MCF 10A (cell line): Measurements from ENCODE around the gene SCAF11. TPM values are rescaled to one million over a fixed set of nuclear protein-coding genes. Genes with fewer than 3 reads are reported as not detected.

Source experiments
- BruUV-seq: library from RNA; stranded (reverse); fragments of 400-500 nt; replicated peaks from 2 replicates; lab custom pipeline; 2021; lab: Mats Ljungman, UMichigan
- CTCF ChIA-PET: fragments of 300-600 bp; sonication (Branson Sonifier 250); formaldehyde crosslinking; extraction: SDS; loops from one replicate; lab custom pipeline; 2021; ENCODE audit warnings: antibody characterized with exemption, inconsistent platforms; lab: Yijun Ruan, JAX
- POLR2A ChIA-PET: fragments of 300-600, 350-650 bp; sonication (Branson Sonifier 250); formaldehyde crosslinking; extraction: SDS; loops from one replicate; lab custom pipeline; 2020; ENCODE audit warnings: antibody characterized with exemption, inconsistent platforms; lab: Yijun Ruan, JAX
- DNase-seq: peaks from one replicate; pipeline ENCODE4 v3.0.0-alpha.2; 2018; ENCODE audit not compliant: unreplicated experiment
- H3K27ac Mint-ChIP-seq: one replicate; pipeline ENCODE4 v1.8.0; 2022; ENCODE audit warnings: mild to moderate bottlenecking, low read depth, mixed read lengths; ENCODE audit not compliant: unreplicated experiment
- H3K27me3 Mint-ChIP-seq: one replicate; pipeline ENCODE4 v1.8.0; 2022; ENCODE audit warnings: mixed read lengths; ENCODE audit not compliant: insufficient read depth, unreplicated experiment
- H3K36me3 Mint-ChIP-seq: one replicate; pipeline ENCODE4 v1.8.0; 2022; ENCODE audit warnings: mild to moderate bottlenecking, moderate library complexity, mixed read lengths; ENCODE audit not compliant: insufficient read depth, unreplicated experiment
- H3K4me1 Mint-ChIP-seq: one replicate; pipeline ENCODE4 v1.8.0; 2022; ENCODE audit warnings: mixed read lengths; ENCODE audit not compliant: insufficient read depth, unreplicated experiment
- H3K4me3 Mint-ChIP-seq: one replicate; pipeline ENCODE4 v1.8.0; 2022; ENCODE audit warnings: mild to moderate bottlenecking, moderate library complexity, mixed read lengths; ENCODE audit not compliant: unreplicated experiment
- H3K9me3 Mint-ChIP-seq: one replicate; pipeline ENCODE4 v1.8.0; 2022; ENCODE audit warnings: mixed read lengths; ENCODE audit not compliant: unreplicated experiment
- CTCF ChIP-seq: fragments of 200-600 bp; IDR thresholded peaks from one replicate; pipeline ENCODE4 v1.8.0; 2022; ENCODE audit warnings: antibody characterized with exemption, mild to moderate bottlenecking; ENCODE audit not compliant: unreplicated experiment
- intact Hi-C: fragments of 100-400 bp; cut with micrococcal nuclease; formaldehyde crosslinking; loops from 2 replicates; pipeline ENCODE4 v1.14.1; 2022
- total RNA-seq: library from RNA; stranded (reverse); gene quantifications from 2 replicates; pipeline ENCODE4 v1.2.3, GENCODE V29; 2022

Gene SCAF11
- total RNA-seq, 1 experiment from 2014 or later, result 107 TPM

DNA sequence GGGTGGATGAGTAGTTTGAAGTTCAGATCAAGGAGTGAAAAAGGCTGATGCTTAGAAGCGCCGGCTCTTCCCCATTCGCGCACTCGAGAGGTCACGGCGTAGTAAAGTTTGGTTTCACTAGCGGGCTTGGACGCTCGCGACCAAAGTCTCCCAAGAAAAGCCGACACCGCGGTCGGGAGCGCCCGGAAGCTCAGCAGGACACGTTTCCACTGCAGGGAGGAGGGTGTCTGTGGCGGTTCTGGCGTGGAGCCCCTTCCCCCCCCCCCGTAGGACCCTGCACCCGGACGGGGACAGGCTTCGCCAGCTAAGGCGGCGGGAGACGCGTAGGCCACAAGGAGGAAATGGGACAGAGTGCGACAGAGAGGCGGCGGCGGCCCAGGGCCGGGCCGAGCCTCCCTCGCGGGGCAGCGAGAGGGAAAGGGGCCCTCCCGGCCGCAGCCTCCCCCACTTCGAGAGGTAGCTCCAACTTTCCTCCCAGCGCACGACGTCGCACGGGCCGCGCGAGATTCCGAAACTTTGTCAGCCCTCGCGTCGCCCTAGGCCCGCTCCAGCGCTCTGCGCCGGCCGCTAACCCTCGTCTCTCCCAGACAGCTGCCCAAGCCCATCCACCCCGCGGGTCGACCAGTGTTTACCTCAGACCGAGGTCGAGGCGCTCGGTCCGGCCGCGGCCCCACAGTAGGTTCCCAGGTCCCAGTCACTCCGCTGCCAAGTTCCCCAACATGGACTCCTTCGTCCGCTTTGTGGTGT is 480 bp downstream of the SCAF11 start:
- no peak for TF ChIP-seq CTCF
- Mint-ChIP-seq H3K27me3 (no peaks in the 10 kb centered on the region), H3K4me3 (peak overlapping the region; percentile 91), H3K9me3 (no peaks in the 10 kb centered on the region), H3K27ac (peak overlapping the region; percentile 93), H3K4me1 (peaks cover 39% of the 10 kb centered on the region), H3K36me3 (peaks cover 25% of the 10 kb centered on the region)
- BruUV-seq, result no TSS peak
- DNase-seq, result peak; percentile 66
- ChIA-PET POLR2A (interaction anchor here (0.6 to 4.7 kb wide), 45 partner anchors 9 to 1717 kb away, joined by 3 to 38 read pairs (median 4); partner anchors contain the start of genes ARID2, RPAP3 and SLC38A1), CTCF (interaction anchor here (0.6 to 1.1 kb wide), 7 partner anchors 12 to 383 kb away, joined by 3 to 5 read pairs (median 3); no protein-coding TSS in a partner anchor)
- intact Hi-C loops, result loop anchor here (2.0 to 5.0 kb wide), 6 partner anchors 83 to 687 kb away; partner anchors contain the start of genes ARID2 and SLC38A1

DNA sequence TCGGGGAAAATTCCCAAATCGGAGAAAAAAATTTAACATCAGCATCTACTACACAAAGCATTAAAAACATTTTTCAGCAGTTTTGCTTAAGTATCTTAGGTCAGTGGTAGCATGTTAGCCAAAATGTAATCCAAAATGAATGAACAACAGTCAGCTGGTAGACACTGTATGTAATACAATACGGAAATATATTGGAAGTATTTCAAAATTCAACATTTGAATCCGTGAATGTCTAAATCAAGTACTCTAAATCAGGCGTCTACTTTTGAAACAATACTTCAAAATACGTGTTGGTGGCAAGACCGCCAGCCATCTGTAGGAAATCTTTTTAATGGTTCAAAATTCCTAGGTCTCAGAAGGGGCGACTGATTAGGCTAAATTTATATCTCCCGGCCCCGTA is 1.1 kb downstream of the SCAF11 start:
- ChIA-PET CTCF (interaction anchor here (0.6 to 1.0 kb wide), 3 partner anchors 21 to 1031 kb away, joined by 3 read pairs; no protein-coding TSS in a partner anchor), POLR2A (interaction anchor here (0.6 to 4.7 kb wide), 25 partner anchors 9 to 1284 kb away, joined by 3 to 38 read pairs (median 6); partner anchors contain the start of genes ARID2 and SLC38A1)
- Mint-ChIP-seq H3K4me3 (peak overlapping the region; percentile 91), H3K27ac (peak overlapping the region; percentile 93), H3K9me3 (no peaks in the 10 kb centered on the region), H3K4me1 (peaks cover 39% of the 10 kb centered on the region), H3K27me3 (no peaks in the 10 kb centered on the region), H3K36me3 (peaks cover 31% of the 10 kb centered on the region)
- intact Hi-C loops, result loop anchor here (2.0 kb wide), 1 partner anchor 226 kb away; no protein-coding TSS in a partner anchor
- no peak for DNase-seq
- BruUV-seq, result no TSS peak
- TF ChIP-seq CTCF, result no peak

DNA sequence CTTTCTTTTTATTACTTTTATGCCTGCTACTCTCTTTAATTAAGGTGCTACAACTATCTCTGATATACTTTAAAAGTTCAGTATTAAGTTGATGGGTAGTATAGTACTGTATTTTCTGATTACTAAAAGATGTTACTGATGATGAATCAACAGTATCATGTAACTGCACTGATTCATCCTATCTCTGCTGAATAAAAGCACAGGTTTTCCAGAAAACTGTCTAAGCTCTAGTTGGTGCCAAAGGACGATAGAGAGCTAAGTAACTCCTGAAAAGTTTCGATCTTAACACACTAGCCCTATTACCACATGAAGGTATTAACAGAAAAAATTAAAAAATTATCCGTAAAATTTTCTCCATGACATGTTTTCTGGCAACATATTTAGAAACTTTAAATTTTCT is 2.1 kb downstream of the SCAF11 start:
- POLR2A ChIA-PET, result interaction anchor here (0.7 to 4.7 kb wide), 8 partner anchors 83 to 687 kb away, joined by 3 to 38 read pairs (median 5); partner anchors contain the start of gene SLC38A1

More for the DNA sequence above, 2.1 kb downstream of the SCAF11 start:
- Mint-ChIP-seq H3K4me3 (peak overlapping the region; percentile 91), H3K9me3 (no peaks in the 10 kb centered on the region), H3K27ac (peak overlapping the region; percentile 82), H3K4me1 (peaks cover 39% of the 10 kb centered on the region), H3K27me3 (no peaks in the 10 kb centered on the region), H3K36me3 (peaks cover 31% of the 10 kb centered on the region)
- intact Hi-C loops, result loop anchor here (2.0 kb wide), 1 partner anchor 225 kb away; no protein-coding TSS in a partner anchor
- TF ChIP-seq CTCF, result no peak
- no TSS peak for BruUV-seq
- DNase-seq, result peak; percentile 28
- CTCF ChIA-PET, result interaction anchor here (0.6 kb wide), 1 partner anchor 137 kb away, joined by 3 read pairs; no protein-coding TSS in a partner anchor
